Suppressor macrophage treated with lipopolysaccharide for 4 hours (primary cell): Measurements from ENCODE around the gene OBSCN.

Experiments
- DNase-seq: peaks from one replicate; pipeline ENCODE4 v3.0.0-alpha.2; 2020

Gene OBSCN

GRCh38 chr1:228279011-228279721 lies 71.3 kb downstream of the OBSCN start:
- DNase-seq = no peak

GRCh38 chr1:228279722-228280105 lies 71.9 kb downstream of the OBSCN start:
- no peak for DNase-seq

- DNase-seq = no peak
These were observed 72.5 kb downstream of the OBSCN start for GRCh38 chr1:228280106-228280901.

GRCh38 chr1:228280961-228281591 lies 73.2 kb downstream of the OBSCN start:
- DNase-seq = no peak

GRCh38 chr1:228281631-228282328 lies 73.9 kb downstream of the OBSCN start:
- DNase-seq = no peak

GRCh38 chr1:228282329-228283042 lies 74.6 kb downstream of the OBSCN start:
- no peak for DNase-seq

- DNase-seq = no peak
These were observed 75.2 kb downstream of the OBSCN start for GRCh38 chr1:228283043-228283371.

GRCh38 chr1:228283476-228284147 lies 75.8 kb downstream of the OBSCN start:
- no peak for DNase-seq

- no peak for DNase-seq
These were observed 76.3 kb downstream of the OBSCN start for GRCh38 chr1:228284148-228284495.

GRCh38 chr1:228284521-228284920 lies 76.7 kb downstream of the OBSCN start:
- DNase-seq = no peak

GRCh38 chr1:228285661-228286504 lies 78.0 kb downstream of the OBSCN start:
- DNase-seq = no peak

GRCh38 chr1:228286505-228287417 lies 78.9 kb downstream of the OBSCN start:
- no peak for DNase-seq

GRCh38 chr1:228287541-228288425 lies 79.9 kb downstream of the OBSCN start:
- no peak for DNase-seq

GRCh38 chr1:228288536-228289238 lies 80.8 kb downstream of the OBSCN start:
- no peak for DNase-seq

- DNase-seq = no peak
These were observed 81.5 kb downstream of the OBSCN start for GRCh38 chr1:228289239-228289849.

GRCh38 chr1:228289996-228290881 lies 82.4 kb downstream of the OBSCN start:
- DNase-seq = no peak
